Spleen (tissue), 7 donors: Measurements from ENCODE around the gene SALL4.

Experiments
- POLR2AphosphoS5 ChIP-seq, 3 donors: sonication (generic); formaldehyde crosslinking; IDR thresholded peaks; one replicate each; pipeline ENCODE4 v1.5.1; 2017; ENCODE audit warnings: antibody characterized with exemption in 3 of 3
- TF ChIP-seq, protein P1 (sequence below), 11 experiments: fragments of 200-600 bp in 7 of 11; fragments of 450-650 bp in 4 of 11; sonication (generic) in 4 of 11; IDR thresholded peaks in 8 of 11; conservative IDR thresholded peaks in 3 of 11; 1 replicate in 7 of 11; 2 replicates in 4 of 11; pipeline versions ENCODE4 v1.4.0 to v1.8.0; 2016 to 2021; ENCODE audit warnings: antibody characterized with exemption in 11 of 11, inconsistent platforms in 4 of 11, mild to moderate bottlenecking in 1 of 11
- donor health status: DM: no; HTN: no; CAD: no; lungs with moderate emphysema.
- donor health status: DM: no; HTN: no; CAD: no.
- donor health status: DM: no; HTN: no; CAD: no.

DNA sequence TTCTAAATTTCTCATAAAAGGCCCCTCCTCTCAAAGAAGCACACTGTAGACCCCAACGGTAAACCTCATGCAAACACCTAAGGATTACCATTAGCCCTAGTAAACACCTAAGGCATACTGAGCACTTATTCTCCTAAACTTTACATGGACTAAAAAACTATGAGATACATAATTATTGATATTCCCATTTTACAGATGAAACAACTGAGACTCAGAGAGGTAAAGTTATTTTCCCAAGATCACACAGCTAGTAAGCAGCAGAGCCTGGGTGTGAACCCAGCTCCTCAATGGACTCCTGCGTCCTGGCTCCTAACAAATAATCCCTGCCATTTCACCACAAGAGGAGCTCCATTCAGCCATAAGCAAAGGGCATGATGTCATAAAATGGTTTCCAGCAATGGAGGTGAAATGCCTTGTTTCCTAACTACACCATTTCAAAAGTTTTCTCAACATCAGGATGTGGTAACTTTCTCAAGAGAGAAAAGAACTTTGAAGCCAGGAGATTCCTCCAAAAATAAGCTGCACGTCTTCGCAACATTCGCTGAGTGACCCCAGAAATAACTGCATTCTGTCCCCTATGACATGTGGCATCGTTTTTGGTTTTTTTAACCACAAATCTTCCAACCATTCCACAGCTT, 38.2 kb downstream of the SALL4 start:
- TF ChIP-seq, protein P1, sequence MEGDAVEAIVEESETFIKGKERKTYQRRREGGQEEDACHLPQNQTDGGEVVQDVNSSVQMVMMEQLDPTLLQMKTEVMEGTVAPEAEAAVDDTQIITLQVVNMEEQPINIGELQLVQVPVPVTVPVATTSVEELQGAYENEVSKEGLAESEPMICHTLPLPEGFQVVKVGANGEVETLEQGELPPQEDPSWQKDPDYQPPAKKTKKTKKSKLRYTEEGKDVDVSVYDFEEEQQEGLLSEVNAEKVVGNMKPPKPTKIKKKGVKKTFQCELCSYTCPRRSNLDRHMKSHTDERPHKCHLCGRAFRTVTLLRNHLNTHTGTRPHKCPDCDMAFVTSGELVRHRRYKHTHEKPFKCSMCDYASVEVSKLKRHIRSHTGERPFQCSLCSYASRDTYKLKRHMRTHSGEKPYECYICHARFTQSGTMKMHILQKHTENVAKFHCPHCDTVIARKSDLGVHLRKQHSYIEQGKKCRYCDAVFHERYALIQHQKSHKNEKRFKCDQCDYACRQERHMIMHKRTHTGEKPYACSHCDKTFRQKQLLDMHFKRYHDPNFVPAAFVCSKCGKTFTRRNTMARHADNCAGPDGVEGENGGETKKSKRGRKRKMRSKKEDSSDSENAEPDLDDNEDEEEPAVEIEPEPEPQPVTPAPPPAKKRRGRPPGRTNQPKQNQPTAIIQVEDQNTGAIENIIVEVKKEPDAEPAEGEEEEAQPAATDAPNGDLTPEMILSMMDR (IDR thresholded peaks at IDR 0.05 in 8 of 11, conservative IDR thresholded peaks at IDR 0.05 in 3 of 11), result no peak
- no peak for TF ChIP-seq POLR2AphosphoS5 (IDR thresholded peaks at IDR 0.05)
